T-helper 1 cell treated with Interleukin-12 subunit alpha and Interleukin-12 subunit beta and Interleukin-4 antibody, amounts not matched to agents 30 ng/mL and 1 ng/mL, for 36 hours (primary cell): ENCODE measurements around the gene LIG1. TPM values are rescaled to one million over a fixed set of nuclear protein-coding genes. Genes with fewer than 3 reads are reported as not detected.

Experiments used
- intact Hi-C: fragments of 100-400 bp; cut with micrococcal nuclease; formaldehyde crosslinking; loops from one replicate; pipeline ENCODE4 v1.15.1; 2024
- total RNA-seq: library from RNA; stranded (reverse); gene quantifications from 2 replicates; pipeline ENCODE4 v1.2.3, GENCODE V29; 2022

Gene LIG1
- total RNA-seq, 1 donor from 2014 or later = 107 TPM

DNA sequence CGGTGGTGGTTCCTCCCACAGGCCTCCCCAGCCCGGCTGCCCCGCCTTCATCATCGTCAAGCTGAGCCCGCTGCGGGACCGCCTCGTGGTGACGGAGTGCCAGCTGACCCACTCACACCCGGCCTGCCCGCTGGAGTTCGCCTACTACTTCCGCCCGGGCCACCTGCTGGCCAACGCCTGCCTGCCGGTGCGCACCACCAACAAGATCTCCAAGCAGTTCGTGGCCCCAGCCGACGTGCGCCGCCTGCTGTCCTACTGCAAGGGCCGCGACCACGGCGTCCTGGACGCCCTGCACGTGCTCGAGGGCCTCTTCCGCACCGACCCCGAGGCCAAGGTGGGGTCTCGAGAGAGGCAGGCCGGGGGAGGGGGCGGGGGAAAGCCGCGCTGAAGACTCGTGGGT is 12.3 kb upstream of the LIG1 start:
- intact Hi-C loops = no loop called here

GRCh38 chr19:48181505-48181904 is 11.4 kb upstream of the LIG1 start:
- intact Hi-C loops = no loop called here

DNA sequence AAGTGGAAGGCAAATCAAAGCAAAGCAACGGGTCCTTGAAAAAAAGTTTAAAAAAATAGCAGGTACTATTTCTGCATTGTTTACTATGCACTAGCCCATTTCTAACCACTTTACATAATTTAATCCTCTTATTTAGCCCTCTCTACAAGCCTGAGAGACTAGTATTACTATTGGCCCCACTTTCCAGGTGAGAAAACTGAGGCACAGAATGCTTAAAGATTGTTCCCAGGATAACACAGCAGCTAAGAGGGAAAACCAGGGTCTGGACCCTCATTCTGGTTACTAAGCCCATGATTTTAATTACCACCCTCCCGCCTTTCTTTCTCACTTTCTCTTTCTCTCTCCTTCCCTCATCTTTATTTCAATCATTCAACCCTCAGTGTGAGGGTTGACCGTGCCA is 6.1 kb upstream of the LIG1 start:
- intact Hi-C loops = loop anchor here (10.0 kb wide), 1 partner anchor 1489 kb away; the partner anchor contains the start of genes BCL2L12 and IRF3

GRCh38 chr19:48175578-48175977 is 5.4 kb upstream of the LIG1 start:
- intact Hi-C loops = loop anchor here (10.0 kb wide), 1 partner anchor 1489 kb away; the partner anchor contains the start of genes BCL2L12 and IRF3

DNA sequence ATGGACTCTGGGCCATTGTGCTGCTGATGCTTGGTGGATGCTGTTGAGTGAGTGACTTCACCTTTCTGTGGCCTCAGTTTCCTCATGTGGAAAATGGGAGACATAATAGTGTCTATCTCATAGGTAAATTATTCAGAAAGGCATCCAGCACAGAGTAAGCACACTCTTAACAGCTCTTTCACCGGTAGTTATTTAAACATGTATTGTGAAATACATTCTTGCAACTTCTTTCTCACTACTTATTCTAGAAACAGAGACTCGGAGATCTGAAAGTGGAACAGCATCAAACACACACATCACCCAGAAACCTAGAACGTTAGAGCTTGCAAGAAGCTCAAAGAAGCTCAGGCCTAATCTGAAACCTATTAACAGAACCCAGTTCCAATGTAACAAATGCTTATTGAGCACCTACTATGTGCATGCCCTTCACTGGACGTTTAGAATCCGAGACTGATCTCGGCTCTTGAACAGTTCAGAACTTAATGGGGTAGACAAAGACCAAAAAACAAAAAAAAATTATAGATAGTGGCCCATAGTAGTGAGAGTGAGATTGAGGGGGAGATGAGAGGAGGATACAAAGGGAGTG is 4.4 kb upstream of the LIG1 start:
- intact Hi-C loops = loop anchor here (10.0 kb wide), 1 partner anchor 1490 kb away; the partner anchor contains the start of genes BCL2L12 and IRF3

DNA sequence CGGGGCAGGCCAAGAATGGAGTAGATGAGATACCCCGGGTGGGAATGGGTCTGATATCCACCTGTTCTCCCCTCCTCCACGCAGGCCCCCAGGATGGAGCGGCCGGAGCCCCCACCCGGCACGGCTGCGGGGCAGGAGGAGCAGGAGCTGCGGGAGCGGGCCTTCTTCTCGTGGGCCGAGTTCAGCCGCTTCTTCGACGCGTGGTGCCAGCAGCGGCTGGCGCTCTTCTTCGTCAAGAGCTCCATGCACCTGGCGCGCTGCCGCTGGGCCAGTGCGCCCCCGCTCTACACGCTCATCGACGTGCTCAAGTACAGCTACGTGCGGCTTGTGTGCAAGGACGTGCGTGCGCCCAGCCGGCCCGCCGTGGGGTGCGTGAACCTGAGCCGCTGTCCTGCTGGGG is 1.6 kb upstream of the LIG1 start:
- intact Hi-C loops = loop anchor here (2.0 to 10.0 kb wide), 2 partner anchors 149 to 1493 kb away; partner anchors contain the start of genes BCL2L12 and IRF3

- intact Hi-C loops = loop anchor here (1.0 to 10.0 kb wide), 6 partner anchors 33 to 1494 kb away; partner anchors contain the start of genes BCL2L12, CARD8, IRF3 and SYNGR4
Observed at GRCh38 chr19:48170817-48171347, 738 bp upstream of the LIG1 start.

GRCh38 chr19:48169578-48169938 is 586 bp downstream of the LIG1 start:
- intact Hi-C loops = loop anchor here (1.0 to 5.0 kb wide), 5 partner anchors 163 to 895 kb away; partner anchors contain the start of genes CYTH2, DHX34, FAM83E and INAFM1

- intact Hi-C loops = loop anchor here (1.0 to 5.0 kb wide), 5 partner anchors 164 to 894 kb away; partner anchors contain the start of genes CYTH2, DHX34, FAM83E and INAFM1
Observed at GRCh38 chr19:48168689-48169088, 1.5 kb downstream of the LIG1 start.

GRCh38 chr19:48158210-48158790 is 11.8 kb downstream of the LIG1 start:
- intact Hi-C loops = no loop called here

- intact Hi-C loops = no loop called here
Observed at GRCh38 chr19:48154003-48154402, 16.1 kb downstream of the LIG1 start.

GRCh38 chr19:48152551-48152950 is 17.6 kb downstream of the LIG1 start:
- intact Hi-C loops = loop anchor here (1.0 kb wide), 1 partner anchor 45 kb away; no protein-coding TSS in a partner anchor

- intact Hi-C loops = no loop called here
Observed at GRCh38 chr19:48149430-48149829, 20.7 kb downstream of the LIG1 start.

GRCh38 chr19:48148576-48148975 is 21.6 kb downstream of the LIG1 start:
- intact Hi-C loops = no loop called here

DNA sequence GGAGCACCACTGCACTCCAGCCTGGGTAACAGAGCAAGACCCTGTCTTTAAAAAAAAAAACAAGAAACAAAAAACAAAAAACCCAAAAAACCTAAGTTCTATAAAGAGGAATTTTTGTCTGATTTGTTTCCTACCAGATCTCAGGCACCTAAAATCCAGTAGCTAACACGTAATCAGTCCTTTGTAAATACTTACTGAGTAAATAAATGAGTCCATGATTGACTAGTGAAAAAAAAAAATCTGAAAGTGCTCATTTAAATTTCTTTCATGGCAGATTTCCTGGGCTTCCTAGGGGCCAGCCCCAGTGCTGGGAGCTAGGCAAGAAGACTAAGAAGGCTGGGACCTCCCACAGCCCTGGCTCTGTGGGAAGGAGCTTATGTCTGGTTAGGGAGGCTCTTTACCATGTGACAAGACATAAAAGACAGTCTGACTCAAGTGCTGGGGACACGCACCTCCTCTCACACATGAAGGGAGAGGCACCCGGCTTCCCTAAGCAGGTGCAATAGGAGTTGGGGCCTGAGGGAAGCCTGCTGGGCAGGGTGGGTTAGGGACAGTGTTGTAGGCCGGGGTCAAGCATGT is 22.5 kb downstream of the LIG1 start:
- intact Hi-C loops = no loop called here

DNA sequence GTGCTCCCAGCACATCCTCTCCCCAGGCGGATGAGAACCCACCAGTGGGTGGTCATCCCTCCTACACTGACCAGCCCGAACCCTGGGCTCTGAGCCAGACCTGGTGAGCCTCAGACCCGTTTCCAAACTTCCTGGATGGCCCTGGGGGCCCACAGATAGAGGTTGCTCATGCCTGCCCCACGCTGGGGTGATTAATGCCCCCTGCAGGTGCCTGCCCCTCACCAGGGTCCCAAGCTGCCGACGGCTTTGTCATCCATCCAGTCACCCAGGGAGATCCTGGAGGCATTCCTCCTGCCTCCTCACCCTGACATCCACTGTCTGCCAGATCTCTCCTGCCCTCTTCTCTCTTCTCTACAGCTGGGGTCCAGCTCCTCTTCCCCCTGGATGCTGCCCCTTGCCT is 31.1 kb downstream of the LIG1 start:
- intact Hi-C loops = no loop called here

DNA sequence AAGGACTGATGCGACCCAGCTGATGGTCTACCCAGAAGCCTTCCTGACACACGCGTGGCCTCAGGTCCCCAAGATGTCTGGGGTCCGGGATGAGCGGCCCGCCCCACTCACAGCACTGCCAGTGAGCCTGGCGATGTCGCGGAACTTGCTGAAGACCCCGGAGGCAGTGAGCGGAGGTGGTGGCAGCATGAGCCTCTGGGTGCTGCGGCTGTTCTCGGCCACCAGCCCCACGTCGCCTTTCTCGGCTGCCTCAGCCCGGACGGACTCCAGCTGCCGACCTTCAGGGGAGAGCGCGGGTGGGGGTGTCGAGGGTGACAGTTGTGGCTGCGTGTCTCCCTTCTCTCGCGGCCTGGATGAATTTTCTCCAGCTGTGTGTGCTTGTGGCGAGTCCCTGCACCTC is 32.7 kb downstream of the LIG1 start:
- intact Hi-C loops = no loop called here

DNA sequence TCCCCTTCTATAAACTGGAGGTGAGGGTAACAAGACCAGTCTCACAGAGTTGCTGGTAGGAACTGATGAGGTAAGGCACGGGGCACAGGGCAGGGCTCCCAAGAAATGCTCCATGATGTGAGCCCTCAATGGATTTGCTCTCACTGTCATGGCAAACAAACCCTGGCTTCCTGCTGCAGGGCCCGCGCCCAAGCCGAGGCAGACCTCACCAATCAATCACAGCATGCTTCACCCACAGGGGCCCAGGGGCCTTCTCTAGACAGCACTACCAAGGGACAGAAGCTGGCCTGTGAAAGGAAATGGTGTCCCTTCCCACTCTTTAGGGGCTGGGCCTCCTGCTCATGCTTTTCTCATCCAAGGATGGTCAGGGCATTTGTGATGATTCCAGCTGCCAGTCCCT is 33.6 kb downstream of the LIG1 start:
- intact Hi-C loops = no loop called here

- intact Hi-C loops = no loop called here
Observed at GRCh38 chr19:48135411-48135810, 34.7 kb downstream of the LIG1 start.

- intact Hi-C loops = no loop called here
Observed at GRCh38 chr19:48133094-48133493, 37.0 kb downstream of the LIG1 start.

DNA sequence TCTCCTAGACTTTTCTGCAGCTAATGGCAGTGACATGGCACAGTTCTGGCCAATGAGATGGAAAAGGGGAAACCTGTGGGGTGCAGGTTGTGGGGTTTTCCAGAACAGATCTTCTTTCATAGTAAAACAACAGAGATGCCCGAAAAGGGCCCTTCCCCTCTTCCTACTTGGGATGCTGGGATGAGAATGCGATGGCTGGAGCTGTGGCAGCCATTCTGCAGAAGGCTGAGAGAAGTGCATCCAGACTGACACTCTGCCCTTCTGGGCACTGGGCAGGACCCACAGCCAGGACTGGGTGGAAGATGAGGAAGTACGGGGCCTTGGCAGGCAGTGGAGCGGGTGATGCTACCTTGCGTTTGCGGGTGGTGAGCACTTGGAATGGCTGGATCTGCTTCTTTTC is 42.6 kb downstream of the LIG1 start:
- intact Hi-C loops = no loop called here
